Esophagus muscularis mucosa (tissue), 3 donors: Measurements from ENCODE around the gene TRAK1.

ENCODE experiments used
- POLR2A ChIP-seq: fragments of 450-650 bp; IDR thresholded peaks from one replicate; pipeline ENCODE4 v1.6.1; 2017; ENCODE audit warnings: antibody characterized with exemption, moderate library complexity, mild to moderate bottlenecking, low read depth
- POLR2AphosphoS5 ChIP-seq, 2 donors: sonication (generic); formaldehyde crosslinking; IDR thresholded peaks; one replicate each; pipeline ENCODE4 v1.6.1; 2017; ENCODE audit warnings: antibody characterized with exemption in 2 of 2
- TF ChIP-seq, protein P1 (sequence below), 3 experiments: fragments of 200-600 bp in 2 of 3; fragments of 450-650 bp in 1 of 3; sonication (generic) in 2 of 3; IDR thresholded peaks; one replicate each; pipeline ENCODE4 v1.5.1; 2017 to 2019; ENCODE audit warnings: antibody characterized with exemption in 3 of 3, mild to moderate bottlenecking in 2 of 3, moderate library complexity in 1 of 3

DNA sequence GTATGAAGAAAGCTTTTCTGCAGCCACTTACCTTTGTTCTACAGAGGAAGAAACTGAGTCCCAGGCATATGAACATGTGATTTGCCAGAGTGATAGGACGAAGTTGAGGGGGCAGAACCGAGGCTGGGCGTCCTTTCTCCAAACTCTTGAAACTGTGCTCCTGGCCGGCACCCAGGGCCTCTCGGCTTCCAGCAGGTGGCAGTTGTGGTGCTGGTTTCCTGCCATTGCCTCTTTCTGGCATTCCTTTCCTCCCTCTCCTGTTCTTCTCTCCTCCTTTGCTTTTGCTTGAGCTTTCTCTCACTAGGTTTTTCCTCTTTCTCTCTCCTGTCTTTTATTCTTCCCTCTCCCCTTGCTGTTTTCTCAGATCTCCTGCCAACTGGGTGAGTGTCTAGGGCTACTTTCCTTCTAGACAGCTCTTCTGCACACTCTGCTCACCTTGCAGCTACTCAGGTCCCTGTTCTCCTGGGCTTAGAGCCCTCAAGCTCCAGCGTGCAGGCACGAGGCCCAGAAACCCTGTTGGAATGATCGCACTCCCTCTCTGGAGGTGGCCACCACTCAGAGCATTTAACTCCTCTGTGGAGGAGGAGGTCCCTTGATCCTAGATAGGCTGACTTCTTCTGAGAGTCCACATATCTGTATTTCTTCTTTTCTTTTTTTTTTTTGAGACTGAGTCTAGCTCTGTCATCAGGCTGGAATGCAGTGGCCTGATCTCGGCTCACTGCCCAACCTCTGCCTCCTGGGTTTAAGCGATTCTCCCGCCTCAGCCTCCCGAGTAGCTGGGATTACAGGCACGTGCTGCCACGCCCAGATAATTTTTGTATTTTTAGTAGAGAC is 26.2 kb downstream of the TRAK1 start:
- TF ChIP-seq, protein P1, sequence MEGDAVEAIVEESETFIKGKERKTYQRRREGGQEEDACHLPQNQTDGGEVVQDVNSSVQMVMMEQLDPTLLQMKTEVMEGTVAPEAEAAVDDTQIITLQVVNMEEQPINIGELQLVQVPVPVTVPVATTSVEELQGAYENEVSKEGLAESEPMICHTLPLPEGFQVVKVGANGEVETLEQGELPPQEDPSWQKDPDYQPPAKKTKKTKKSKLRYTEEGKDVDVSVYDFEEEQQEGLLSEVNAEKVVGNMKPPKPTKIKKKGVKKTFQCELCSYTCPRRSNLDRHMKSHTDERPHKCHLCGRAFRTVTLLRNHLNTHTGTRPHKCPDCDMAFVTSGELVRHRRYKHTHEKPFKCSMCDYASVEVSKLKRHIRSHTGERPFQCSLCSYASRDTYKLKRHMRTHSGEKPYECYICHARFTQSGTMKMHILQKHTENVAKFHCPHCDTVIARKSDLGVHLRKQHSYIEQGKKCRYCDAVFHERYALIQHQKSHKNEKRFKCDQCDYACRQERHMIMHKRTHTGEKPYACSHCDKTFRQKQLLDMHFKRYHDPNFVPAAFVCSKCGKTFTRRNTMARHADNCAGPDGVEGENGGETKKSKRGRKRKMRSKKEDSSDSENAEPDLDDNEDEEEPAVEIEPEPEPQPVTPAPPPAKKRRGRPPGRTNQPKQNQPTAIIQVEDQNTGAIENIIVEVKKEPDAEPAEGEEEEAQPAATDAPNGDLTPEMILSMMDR (IDR thresholded peaks at IDR 0.05), result peak; percentile 19 to 57 (median 41)
- TF ChIP-seq POLR2AphosphoS5 (IDR thresholded peaks at IDR 0.05), result no peak
- no peak for TF ChIP-seq POLR2A
